ENCODE results near the gene SEMA4A.

SEMA4A gene

GRCh38 chr1:156117414-156118176 is 35.8 kb upstream of the SEMA4A start:
- peak overlapping the region in 19 of 21 experiments; percentile 3 to 100 (median 98) for H3K27ac ChIP-seq
- H3K4me3 ChIP-seq: peak overlapping the region; percentile 60 to 100 (median 97)

GRCh38 chr1:156118177-156118868 is 35.1 kb upstream of the SEMA4A start:
- peak overlapping the region; percentile 60 to 100 (median 97) for H3K4me3 ChIP-seq
- peak overlapping the region in 20 of 21 experiments; percentile 3 to 100 (median 98) for H3K27ac ChIP-seq

GRCh38 chr1:156119503-156120209 is 33.7 kb upstream of the SEMA4A start:
- Histone ChIP-seq H3K4me3 (peak overlapping the region; percentile 60 to 100 (median 97)), H3K27ac (peak overlapping the region in 20 of 21 experiments; percentile 22 to 100 (median 98))

GRCh38 chr1:156120318-156120717 is 33.1 kb upstream of the SEMA4A start:
- Histone ChIP-seq H3K4me3 (peak overlapping the region in 4 of 7 experiments; percentile 70 to 100 (median 98)), H3K27ac (peak overlapping the region in 20 of 21 experiments; percentile 2 to 100 (median 98))

- peak overlapping the region in 4 of 7 experiments; percentile 3 to 100 (median 56) for H3K4me3 ChIP-seq
- H3K27ac ChIP-seq: peak overlapping the region in 19 of 21 experiments; percentile 90 to 100 (median 98)
These were observed 32.4 kb upstream of the SEMA4A start for GRCh38 chr1:156121005-156121404.

GRCh38 chr1:156121457-156121856 is 31.9 kb upstream of the SEMA4A start:
- peak overlapping the region in 6 of 7 experiments; percentile 2 to 98 (median 12) for H3K4me3 ChIP-seq
- H3K27ac ChIP-seq: peak overlapping the region in 20 of 21 experiments; percentile 85 to 100 (median 98)

- H3K4me3 ChIP-seq: peak overlapping the region; percentile 2 to 98 (median 14)
- H3K27ac ChIP-seq: peak overlapping the region in 20 of 21 experiments; percentile 85 to 100 (median 98)
These were observed 31.3 kb upstream of the SEMA4A start for GRCh38 chr1:156122086-156122485.

- peak overlapping the region; percentile 57 to 100 (median 98) for H3K27ac ChIP-seq
- H3K4me3 ChIP-seq: peak overlapping the region; percentile 10 to 98 (median 17)
These were observed 30.6 kb upstream of the SEMA4A start for GRCh38 chr1:156122519-156123355.

GRCh38 chr1:156123356-156124196 is 29.8 kb upstream of the SEMA4A start:
- peak overlapping the region in 6 of 7 experiments; percentile 9 to 98 (median 21) for H3K4me3 ChIP-seq
- peak overlapping the region; percentile 57 to 100 (median 98) for H3K27ac ChIP-seq

GRCh38 chr1:156124557-156125483 is 28.6 kb upstream of the SEMA4A start:
- peak overlapping the region in 4 of 7 experiments; percentile 5 to 98 (median 32) for H3K4me3 ChIP-seq
- peak overlapping the region; percentile 55 to 100 (median 98) for H3K27ac ChIP-seq

GRCh38 chr1:156125544-156125943 is 27.8 kb upstream of the SEMA4A start:
- peak overlapping the region in 4 of 7 experiments; percentile 5 to 98 (median 14) for H3K4me3 ChIP-seq
- H3K27ac ChIP-seq: peak overlapping the region; percentile 55 to 100 (median 98)

GRCh38 chr1:156126043-156126629 is 27.2 kb upstream of the SEMA4A start:
- H3K27ac ChIP-seq: peak overlapping the region; percentile 55 to 100 (median 98)
- H3K4me3 ChIP-seq: peak overlapping the region in 5 of 7 experiments; percentile 5 to 18 (median 11)

GRCh38 chr1:156126630-156127534 is 26.5 kb upstream of the SEMA4A start:
- peak overlapping the region; percentile 36 to 100 (median 98) for H3K27ac ChIP-seq
- peak overlapping the region in 4 of 7 experiments; percentile 10 to 18 (median 14) for H3K4me3 ChIP-seq

- peak overlapping the region in 20 of 21 experiments; percentile 70 to 100 (median 96) for H3K27ac ChIP-seq
- H3K4me3 ChIP-seq: peak overlapping the region in 1 of 7 experiments; percentile 11
These were observed 25.1 kb upstream of the SEMA4A start for GRCh38 chr1:156128308-156128653.
